Panc1 (cell line): Measurements from ENCODE around the gene NOP58. TPM values are rescaled to one million over a fixed set of nuclear protein-coding genes. Genes with fewer than 3 reads are reported as not detected.

Source experiments
- ATAC-seq: fragments of 200-7000 bp; cut with Tn5 transposase; 2 replicates; pipeline ENCODE4 v1.9.1; 2020; ENCODE audit warnings: mild to moderate bottlenecking, moderate library complexity
- BruUV-seq: library from RNA; stranded (reverse); fragments of 400-500 nt; replicated peaks from 2 replicates; lab custom pipeline; 2021; lab: Mats Ljungman, UMichigan
- CTCF ChIA-PET: fragments of 300-600 bp; sonication (Branson Sonifier 250); formaldehyde crosslinking; loops from one replicate; lab custom pipeline; 2022; ENCODE audit warnings: antibody characterized with exemption; lab: Charles Lee
- POLR2A ChIA-PET: fragments of 300-600 bp; sonication (Branson Sonifier 250); formaldehyde crosslinking; loops from one replicate; lab custom pipeline; 2022; ENCODE audit warnings: antibody characterized with exemption; lab: Charles Lee
- DNase-seq: peaks from one replicate; pipeline ENCODE4 v3.0.0-alpha.2; 2010; ENCODE audit warnings: low read depth, low spot score
- H3K27ac ChIP-seq: 2 replicates; pipeline ENCODE4 v1.5.1; 2011; ENCODE audit warnings: mild to moderate bottlenecking, low read length, inconsistent platforms
- H3K27me3 ChIP-seq: fragments of 200-500 bp; sonication (Bioruptor generic); 2 replicates; pipeline ENCODE4 v1.6.0; 2014; ENCODE audit warnings: low read length, inconsistent platforms; ENCODE audit not compliant: control insufficient read depth, insufficient read depth
- H3K36me3 ChIP-seq: fragments of 200-500 bp; sonication (Bioruptor generic); 2 replicates; pipeline ENCODE4 v1.5.1; 2014; ENCODE audit warnings: inconsistent platforms, mild to moderate bottlenecking, low read length, moderate library complexity; ENCODE audit not compliant: control insufficient read depth, insufficient read depth
- H3K4me1 ChIP-seq: 2 replicates; pipeline ENCODE4 v1.5.1; 2011; ENCODE audit warnings: inconsistent platforms, mild to moderate bottlenecking, low read length, moderate library complexity; ENCODE audit not compliant: control insufficient read depth, insufficient read depth
- H3K4me3 ChIP-seq, 2 experiments: 2 replicates each; pipeline ENCODE4 v1.5.1; 2011 to 2012; ENCODE audit warnings: low read depth in 2 of 2, low read length in 2 of 2, mild to moderate bottlenecking in 2 of 2, inconsistent platforms in 1 of 2, moderate library complexity in 1 of 2
- H3K9me3 ChIP-seq: fragments of 200-500 bp; sonication (Bioruptor generic); 2 replicates; pipeline ENCODE4 v1.5.1; 2014; ENCODE audit warnings: low read depth, mild to moderate bottlenecking, inconsistent platforms, low read length, moderate library complexity; ENCODE audit not compliant: control insufficient read depth, insufficient read depth
- CTCF ChIP-seq: fragments of 450-650 bp; IDR thresholded peaks from 2 replicates; pipeline ENCODE4 v1.5.1; 2017; ENCODE audit warnings: mild to moderate bottlenecking
- POLR2AphosphoS5 ChIP-seq: IDR thresholded peaks from 2 replicates; pipeline ENCODE4 v1.6.1; 2012; ENCODE audit warnings: mild to moderate bottlenecking, low read depth, low read length, moderate library complexity
- SIN3A ChIP-seq: IDR thresholded peaks from 2 replicates; pipeline ENCODE4 v1.6.1; 2012; ENCODE audit warnings: low read depth, mild to moderate bottlenecking, low read length, moderate library complexity, borderline replicate concordance; ENCODE audit not compliant: insufficient read depth
- TCF7L2 ChIP-seq: IDR thresholded peaks from 2 replicates; pipeline ENCODE4 v1.6.1; 2011; ENCODE audit warnings: mild to moderate bottlenecking, low read depth, low read length, inconsistent platforms
- in situ Hi-C: cut with HindIII; loops from 2 replicates; pipeline ENCODE4 v1.10.0; 2016; ENCODE audit warnings: low sequenced_read_pairs, low pct_unique_long_range_greater_than_20kb
- intact Hi-C: fragments of 100-400 bp; cut with micrococcal nuclease; formaldehyde crosslinking; loops from one replicate; pipeline ENCODE4 v1.10.0; 2022; ENCODE audit not compliant: unreplicated experiment
- total RNA-seq: library from RNA; stranded (reverse); gene quantifications from one replicate; pipeline ENCODE4 v1.2.1, GENCODE V29; 2021; ENCODE audit not compliant: unreplicated experiment
- TF ChIP-seq, protein P1 (sequence below), 2 experiments: IDR thresholded peaks; 2 replicates each; pipeline ENCODE4 v1.6.1; 2011 to 2012; ENCODE audit warnings: low read depth in 2 of 2, control low read depth in 1 of 2, low read length in 1 of 2, mild to moderate bottlenecking in 1 of 2, moderate library complexity in 1 of 2; ENCODE audit not compliant: insufficient read depth in 1 of 2

NOP58 gene
- total RNA-seq, 1 experiment from 2014 or later: 119 TPM

- CTCF ChIA-PET: no interaction called here
- Histone ChIP-seq H3K36me3 (no peaks in the 10 kb centered on the region), H3K27ac (peak overlapping the region; percentile 44; the same call in 1 of the 2 replicates), H3K27me3 (no peaks in the 10 kb centered on the region), H3K4me3 (no peak overlapping the region), H3K9me3 (no peaks in the 10 kb centered on the region), H3K4me1 (peaks cover 21% of the 10 kb centered on the region)
- in situ Hi-C loops (no loop called here), intact Hi-C loops (no loop called here)
- DNase-seq (no peak), ATAC-seq (no peak)
- no TSS peak for BruUV-seq
- POLR2A ChIA-PET: no interaction called here
- TF ChIP-seq POLR2AphosphoS5 (no peak), CTCF (no peak), SIN3A (no peak), TCF7L2 (no peak)
- TF ChIP-seq, protein P1, sequence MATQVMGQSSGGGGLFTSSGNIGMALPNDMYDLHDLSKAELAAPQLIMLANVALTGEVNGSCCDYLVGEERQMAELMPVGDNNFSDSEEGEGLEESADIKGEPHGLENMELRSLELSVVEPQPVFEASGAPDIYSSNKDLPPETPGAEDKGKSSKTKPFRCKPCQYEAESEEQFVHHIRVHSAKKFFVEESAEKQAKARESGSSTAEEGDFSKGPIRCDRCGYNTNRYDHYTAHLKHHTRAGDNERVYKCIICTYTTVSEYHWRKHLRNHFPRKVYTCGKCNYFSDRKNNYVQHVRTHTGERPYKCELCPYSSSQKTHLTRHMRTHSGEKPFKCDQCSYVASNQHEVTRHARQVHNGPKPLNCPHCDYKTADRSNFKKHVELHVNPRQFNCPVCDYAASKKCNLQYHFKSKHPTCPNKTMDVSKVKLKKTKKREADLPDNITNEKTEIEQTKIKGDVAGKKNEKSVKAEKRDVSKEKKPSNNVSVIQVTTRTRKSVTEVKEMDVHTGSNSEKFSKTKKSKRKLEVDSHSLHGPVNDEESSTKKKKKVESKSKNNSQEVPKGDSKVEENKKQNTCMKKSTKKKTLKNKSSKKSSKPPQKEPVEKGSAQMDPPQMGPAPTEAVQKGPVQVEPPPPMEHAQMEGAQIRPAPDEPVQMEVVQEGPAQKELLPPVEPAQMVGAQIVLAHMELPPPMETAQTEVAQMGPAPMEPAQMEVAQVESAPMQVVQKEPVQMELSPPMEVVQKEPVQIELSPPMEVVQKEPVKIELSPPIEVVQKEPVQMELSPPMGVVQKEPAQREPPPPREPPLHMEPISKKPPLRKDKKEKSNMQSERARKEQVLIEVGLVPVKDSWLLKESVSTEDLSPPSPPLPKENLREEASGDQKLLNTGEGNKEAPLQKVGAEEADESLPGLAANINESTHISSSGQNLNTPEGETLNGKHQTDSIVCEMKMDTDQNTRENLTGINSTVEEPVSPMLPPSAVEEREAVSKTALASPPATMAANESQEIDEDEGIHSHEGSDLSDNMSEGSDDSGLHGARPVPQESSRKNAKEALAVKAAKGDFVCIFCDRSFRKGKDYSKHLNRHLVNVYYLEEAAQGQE (IDR thresholded peaks at IDR 0.05; ENCODE audit: insufficient read depth in 1 of 2, low read depth in 2 of 2, low read length in 1 of 2): no peak
Observed at GRCh38 chr2:202337706-202338346, 72.3 kb downstream of the NOP58 start.

DNA sequence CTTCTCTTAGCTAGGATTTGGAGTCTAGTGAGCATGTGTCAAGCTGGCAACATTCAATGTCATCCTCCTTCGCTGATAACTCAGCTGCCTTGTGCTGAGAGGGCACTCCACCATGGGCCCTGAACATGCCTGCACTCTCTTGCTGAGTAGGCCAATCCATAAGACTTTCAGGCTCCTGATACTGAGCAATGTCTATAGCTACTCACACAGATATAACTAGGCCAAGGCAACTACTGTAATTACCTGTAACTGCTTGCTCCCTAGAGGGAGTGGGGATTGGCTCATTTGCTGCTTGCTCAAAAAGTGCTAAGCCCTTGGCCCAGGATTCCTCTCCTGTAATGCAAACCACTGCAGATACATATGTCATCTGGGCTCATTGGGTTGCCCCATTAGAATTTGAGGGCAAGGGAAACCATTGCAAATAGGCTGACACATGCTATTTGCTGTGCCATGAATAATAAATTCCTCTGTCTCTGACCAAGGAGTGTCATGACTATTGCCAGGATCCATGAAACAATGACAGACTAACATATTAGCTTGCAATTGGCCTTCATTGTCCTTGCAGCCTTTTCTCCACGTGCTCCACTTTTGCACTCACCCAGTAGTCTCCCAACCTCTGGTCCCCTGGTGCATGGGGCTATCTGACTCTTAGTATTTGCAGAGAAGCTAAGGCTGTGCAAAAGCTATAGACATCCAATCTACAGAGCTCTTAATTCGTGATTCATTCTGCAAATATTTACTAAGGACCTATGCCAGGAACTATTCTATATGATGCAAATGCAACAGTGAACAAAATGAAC, 73.7 kb downstream of the NOP58 start:
- ChIA-PET POLR2A (interaction anchor here (0.6 kb wide), 4 partner anchors 10 to 782 kb away, joined by 4 read pairs; no protein-coding TSS in a partner anchor), CTCF (interaction anchor here (0.6 kb wide), 1 partner anchor 22 kb away, joined by 3 read pairs; no protein-coding TSS in a partner anchor)
- Histone ChIP-seq H3K4me1 (peaks cover 21% of the 10 kb centered on the region), H3K27me3 (no peaks in the 10 kb centered on the region), H3K9me3 (no peaks in the 10 kb centered on the region), H3K36me3 (no peaks in the 10 kb centered on the region), H3K27ac (peak overlapping the region; percentile 60), H3K4me3 (no peak overlapping the region)
- TF ChIP-seq CTCF: no peak
- TF ChIP-seq, protein P1 (IDR thresholded peaks at IDR 0.05; ENCODE audit: insufficient read depth in 1 of 2, low read depth in 2 of 2, low read length in 1 of 2): no peak
- no peak for TF ChIP-seq TCF7L2
- TF ChIP-seq POLR2AphosphoS5: no peak
- no peak for TF ChIP-seq SIN3A
- ATAC-seq (peak; percentile 86), DNase-seq (peak; percentile 77)
- BruUV-seq: no TSS peak
- intact Hi-C loops (no loop called here), in situ Hi-C loops (no loop called here)
